NB4 (cell line): ENCODE results near the gene C4B.
"Not testable (repeated sequence)": the region's sequence is repeated elsewhere in the genome, so short reads cannot be mapped to it uniquely, and the experiment has no call there.

Experiments used
- DNase-seq: peaks from one replicate; pipeline ENCODE4 v3.0.0; 2010; ENCODE audit warnings: low read depth
- H3K4me3 ChIP-seq: one replicate; pipeline ENCODE4 v1.5.1; 2011; ENCODE audit warnings: mild to moderate bottlenecking, low read depth, low read length, moderate library complexity
- CTCF ChIP-seq: IDR thresholded peaks from one replicate; pipeline ENCODE4 v1.5.1; 2012; ENCODE audit warnings: low read depth, low read length
- MYC ChIP-seq: IDR thresholded peaks from 2 replicates; pipeline ENCODE4 v1.6.1; 2011; ENCODE audit warnings: low read depth, low read length
- POLR2A ChIP-seq: IDR thresholded peaks from 2 replicates; pipeline ENCODE4 v1.6.1; 2011; ENCODE audit warnings: mild to moderate bottlenecking; ENCODE audit not compliant: insufficient read length; ENCODE audit errors: extremely low read depth
- TF ChIP-seq, protein P1 (sequence below): IDR thresholded peaks from 2 replicates; pipeline ENCODE4 v1.6.1; 2011; ENCODE audit warnings: low read depth, low read length

Gene C4B

GRCh38 chr6:32046450-32047083 is 32.0 kb downstream of the C4B start:
- H3K4me3 ChIP-seq = no peak overlapping the region
- no peak for DNase-seq
- TF ChIP-seq POLR2A (no peak), CTCF (no peak)
- TF ChIP-seq, protein P1, sequence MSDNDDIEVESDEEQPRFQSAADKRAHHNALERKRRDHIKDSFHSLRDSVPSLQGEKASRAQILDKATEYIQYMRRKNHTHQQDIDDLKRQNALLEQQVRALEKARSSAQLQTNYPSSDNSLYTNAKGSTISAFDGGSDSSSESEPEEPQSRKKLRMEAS = no peak

GRCh38 chr6:32047084-32047478 is 32.5 kb downstream of the C4B start:
- H3K4me3 ChIP-seq = no peak overlapping the region
- DNase-seq = no peak
- TF ChIP-seq MYC (no peak), CTCF (no peak), POLR2A (no peak)
- TF ChIP-seq, protein P1 = no peak

DNA sequence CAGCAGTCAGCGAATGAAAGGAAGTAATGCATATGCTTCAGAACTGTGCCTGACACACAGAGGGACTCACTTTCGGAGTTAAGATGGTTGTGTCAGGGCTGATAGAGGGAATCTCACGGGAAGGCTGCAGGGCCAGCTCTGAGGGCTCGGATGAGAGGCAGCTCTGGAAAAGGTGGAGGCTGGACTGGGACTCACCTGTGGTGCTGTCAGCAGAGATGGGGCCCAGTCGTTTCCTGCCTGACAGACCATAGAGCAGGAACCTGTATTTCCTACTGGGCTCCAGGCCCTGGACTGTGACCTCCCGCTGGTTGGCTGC is 32.9 kb downstream of the C4B start:
- no peak overlapping the region for H3K4me3 ChIP-seq
- DNase-seq = no peak
- no peak for TF ChIP-seq POLR2A
- TF ChIP-seq CTCF = no peak
- no peak for TF ChIP-seq MYC
- TF ChIP-seq, protein P1 = no peak

DNA sequence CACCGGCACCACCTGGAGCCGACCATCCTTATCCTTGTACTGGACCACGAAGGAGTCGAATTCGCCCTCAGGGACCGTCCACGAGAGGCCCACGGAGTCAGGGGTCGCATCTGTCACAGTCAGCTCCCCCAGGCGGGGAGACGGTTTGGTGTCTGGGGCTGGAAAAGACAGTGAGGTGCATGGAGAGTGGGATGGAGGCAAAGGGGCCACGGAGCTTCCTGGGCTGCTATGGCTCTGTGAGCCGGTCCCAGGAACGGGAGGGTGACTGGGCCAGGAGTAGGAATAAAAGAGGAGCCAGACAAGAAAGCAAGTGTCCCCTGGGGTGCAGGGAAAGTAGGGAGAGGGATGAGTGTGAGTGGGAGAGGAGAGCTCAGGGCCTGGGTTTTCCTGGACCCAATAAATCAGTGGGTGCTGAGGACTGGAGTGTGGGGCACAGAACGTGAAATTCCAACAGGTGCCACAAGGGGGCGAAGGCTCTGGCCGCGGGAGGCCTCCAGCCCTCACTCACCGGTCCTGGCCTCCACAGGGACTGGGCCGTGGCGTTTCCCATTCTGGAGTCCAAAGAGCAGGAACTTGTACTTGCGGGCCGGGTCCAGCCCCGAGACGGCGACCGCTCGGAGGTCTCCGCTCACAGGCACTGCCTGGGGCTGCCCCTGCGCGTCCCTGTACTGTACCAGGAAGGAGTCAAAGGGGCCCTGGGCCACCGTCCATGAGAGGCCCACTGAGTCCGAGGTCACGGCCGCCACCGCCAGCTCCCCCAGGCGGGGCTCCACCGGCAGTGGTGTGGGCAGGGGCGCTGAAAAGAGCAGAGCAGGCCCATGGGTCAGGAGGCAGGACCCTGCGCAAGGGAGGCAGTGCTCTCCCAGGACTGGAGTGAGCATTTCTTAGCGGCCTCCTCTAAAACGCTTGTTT is 33.5 kb downstream of the C4B start:
- TF ChIP-seq, protein P1 = no peak
- no peak for TF ChIP-seq MYC
- peak; percentile 85 for TF ChIP-seq CTCF
- no peak for TF ChIP-seq POLR2A
- H3K4me3 ChIP-seq = no peak overlapping the region
- DNase-seq = peak; percentile 57

GRCh38 chr6:32049149-32049548 is 34.6 kb downstream of the C4B start:
- not testable (repeated sequence) for H3K4me3 ChIP-seq, DNase-seq

- H3K4me3 ChIP-seq, DNase-seq: not testable (repeated sequence)
These were observed 35.1 kb downstream of the C4B start for GRCh38 chr6:32049736-32050135.

DNA sequence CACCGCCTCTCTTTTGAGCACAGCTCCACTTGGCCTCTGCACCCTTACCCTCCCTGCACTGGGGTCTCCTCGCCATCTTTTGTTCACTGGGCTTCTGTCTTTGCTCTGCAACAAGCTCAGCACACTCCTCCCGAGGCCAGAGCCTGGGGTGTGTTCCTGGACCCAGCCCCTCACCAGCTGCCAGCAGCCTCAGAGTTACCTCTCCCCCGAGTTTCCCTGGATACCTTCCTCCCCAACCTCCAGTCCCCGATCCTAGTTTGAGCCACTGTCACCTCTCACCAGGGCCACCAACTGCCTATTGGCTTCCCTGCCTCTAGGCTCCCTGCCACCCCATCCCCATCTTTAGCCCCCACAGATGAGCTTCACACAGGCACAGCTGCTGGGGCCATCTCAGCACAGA is 36.0 kb downstream of the C4B start:
- TF ChIP-seq CTCF (no peak), MYC (no peak), POLR2A (no peak)
- TF ChIP-seq, protein P1 = no peak
- no peak overlapping the region for H3K4me3 ChIP-seq
- no peak for DNase-seq

DNA sequence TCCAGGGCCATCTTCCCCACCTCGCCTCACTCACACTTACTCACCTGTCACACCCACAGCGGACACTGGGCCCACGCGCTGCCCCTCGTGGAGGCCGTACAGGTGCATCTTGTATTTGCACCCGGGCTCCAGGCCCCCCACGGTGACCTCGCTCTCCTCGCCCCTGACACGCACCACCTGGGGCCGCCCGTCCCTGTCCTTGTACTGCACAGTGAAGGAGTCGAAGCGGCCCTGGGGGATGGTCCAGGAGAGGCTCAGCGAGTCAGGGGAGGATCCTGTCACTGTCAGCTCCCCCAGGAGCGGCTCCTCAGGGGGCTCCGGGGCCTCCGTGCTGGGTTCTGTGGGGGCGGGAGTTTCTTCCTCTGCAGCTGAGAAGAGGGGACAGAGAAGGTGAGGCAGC is 38.0 kb downstream of the C4B start:
- DNase-seq = not testable (repeated sequence)

GRCh38 chr6:32053314-32053713 is 38.7 kb downstream of the C4B start:
- not testable (repeated sequence) for DNase-seq, H3K4me3 ChIP-seq

More for the DNA sequence above, 38.0 kb downstream of the C4B start:
- not testable (repeated sequence) for H3K4me3 ChIP-seq

GRCh38 chr6:32055756-32056155 is 41.2 kb downstream of the C4B start:
- DNase-seq, H3K4me3 ChIP-seq: not testable (repeated sequence)
